Tibial nerve (tissue), 3 donors: ENCODE data around the gene SDK1.

ENCODE experiments used
- POLR2A ChIP-seq, 2 donors: fragments of 450-650 bp; IDR thresholded peaks; one replicate each; pipeline ENCODE4 v1.6.1; 2017; ENCODE audit warnings: antibody characterized with exemption in 2 of 2, mild to moderate bottlenecking in 2 of 2, moderate library complexity in 2 of 2
- TF ChIP-seq, protein P1 (sequence below), 5 experiments: fragments of 200-600 bp in 3 of 5; fragments of 450-650 bp in 2 of 5; sonication (generic) in 3 of 5; IDR thresholded peaks; one replicate each; pipeline ENCODE4 v1.5.1; 2016 to 2019; ENCODE audit warnings: antibody characterized with exemption in 5 of 5, mild to moderate bottlenecking in 3 of 5, moderate library complexity in 2 of 5

DNA sequence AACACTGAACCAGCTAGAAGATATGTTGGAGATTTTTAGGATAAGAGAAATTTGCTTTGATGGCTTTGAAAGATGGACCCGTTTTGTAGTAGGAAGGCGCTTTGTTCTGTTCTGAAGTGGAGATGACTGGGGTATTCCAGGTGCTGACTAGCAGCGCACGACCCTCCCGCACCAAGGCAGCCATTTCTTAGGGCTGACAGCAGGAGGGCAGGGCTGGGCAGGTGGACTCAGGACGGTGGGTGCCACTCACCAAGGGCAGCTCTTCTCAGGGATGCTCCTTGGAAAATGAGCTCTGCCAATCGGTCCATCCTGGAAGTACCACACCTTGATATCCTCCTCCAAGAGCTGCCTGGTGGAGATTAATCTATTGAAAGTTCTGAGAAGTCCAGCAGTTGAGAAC, 917.4 kb downstream of the SDK1 start:
- TF ChIP-seq POLR2A (IDR thresholded peaks at IDR 0.05), result no peak
- TF ChIP-seq, protein P1, sequence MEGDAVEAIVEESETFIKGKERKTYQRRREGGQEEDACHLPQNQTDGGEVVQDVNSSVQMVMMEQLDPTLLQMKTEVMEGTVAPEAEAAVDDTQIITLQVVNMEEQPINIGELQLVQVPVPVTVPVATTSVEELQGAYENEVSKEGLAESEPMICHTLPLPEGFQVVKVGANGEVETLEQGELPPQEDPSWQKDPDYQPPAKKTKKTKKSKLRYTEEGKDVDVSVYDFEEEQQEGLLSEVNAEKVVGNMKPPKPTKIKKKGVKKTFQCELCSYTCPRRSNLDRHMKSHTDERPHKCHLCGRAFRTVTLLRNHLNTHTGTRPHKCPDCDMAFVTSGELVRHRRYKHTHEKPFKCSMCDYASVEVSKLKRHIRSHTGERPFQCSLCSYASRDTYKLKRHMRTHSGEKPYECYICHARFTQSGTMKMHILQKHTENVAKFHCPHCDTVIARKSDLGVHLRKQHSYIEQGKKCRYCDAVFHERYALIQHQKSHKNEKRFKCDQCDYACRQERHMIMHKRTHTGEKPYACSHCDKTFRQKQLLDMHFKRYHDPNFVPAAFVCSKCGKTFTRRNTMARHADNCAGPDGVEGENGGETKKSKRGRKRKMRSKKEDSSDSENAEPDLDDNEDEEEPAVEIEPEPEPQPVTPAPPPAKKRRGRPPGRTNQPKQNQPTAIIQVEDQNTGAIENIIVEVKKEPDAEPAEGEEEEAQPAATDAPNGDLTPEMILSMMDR (IDR thresholded peaks at IDR 0.05), result no peak
